H9 (cell line): Measurements from ENCODE around the gene BEND7. TPM values are rescaled to one million over a fixed set of nuclear protein-coding genes. Genes with fewer than 3 reads are reported as not detected.

ENCODE experiments used
- DNase-seq: peaks from one replicate; pipeline ENCODE4 v3.0.0-alpha.2; 2017
- H2AFZ ChIP-seq: one replicate; pipeline ENCODE4 v1.6.1; 2013; ENCODE audit warnings: mild to moderate bottlenecking, low read length, control low read depth, moderate library complexity
- H2AK5ac ChIP-seq: 2 replicates; pipeline ENCODE4 v1.6.1; 2013; ENCODE audit warnings: low read length, control low read depth, mixed read lengths; ENCODE audit not compliant: insufficient read length
- H2BK120ac ChIP-seq: one replicate; pipeline ENCODE4 v1.6.1; 2013; ENCODE audit warnings: low read depth, mild to moderate bottlenecking, low read length, control low read depth, inconsistent platforms; ENCODE audit not compliant: poor library complexity, severe bottlenecking
- H2BK12ac ChIP-seq: 2 replicates; pipeline ENCODE4 v1.6.1; 2013; ENCODE audit warnings: low read length, control low read depth, mixed read lengths, low read depth; ENCODE audit not compliant: insufficient read length
- H2BK15ac ChIP-seq: 2 replicates; pipeline ENCODE4 v1.6.1; 2013; ENCODE audit warnings: low read depth, low read length, control low read depth
- H2BK20ac ChIP-seq: one replicate; pipeline ENCODE4 v1.6.1; 2013; ENCODE audit warnings: low read depth, mild to moderate bottlenecking, low read length, control low read depth, inconsistent platforms; ENCODE audit not compliant: poor library complexity, severe bottlenecking
- H2BK5ac ChIP-seq: 2 replicates; pipeline ENCODE4 v1.6.1; 2013; ENCODE audit warnings: low read length, control low read depth, mixed read lengths; ENCODE audit not compliant: insufficient read length
- H3K14ac ChIP-seq: 2 replicates; pipeline ENCODE4 v1.6.1; 2013; ENCODE audit warnings: low read length, control low read depth; ENCODE audit not compliant: insufficient read depth
- H3K18ac ChIP-seq: 2 replicates; pipeline ENCODE4 v1.6.1; 2013; ENCODE audit warnings: low read depth, mild to moderate bottlenecking, mixed read lengths, low read length, control low read depth; ENCODE audit not compliant: insufficient read length
- H3K23ac ChIP-seq: 2 replicates; pipeline ENCODE4 v1.6.1; 2013; ENCODE audit warnings: low read length, control low read depth, mixed read lengths, low read depth; ENCODE audit not compliant: insufficient read length
- H3K23me2 ChIP-seq: 2 replicates; pipeline ENCODE4 v1.6.1; 2013; ENCODE audit warnings: low read depth, mild to moderate bottlenecking, mixed read lengths, low read length, control low read depth; ENCODE audit not compliant: insufficient read length, poor library complexity, severe bottlenecking
- H3K27ac ChIP-seq: 2 replicates; pipeline ENCODE4 v1.5.1; 2013; ENCODE audit warnings: low read length, control low read depth, mixed read lengths, low read depth; ENCODE audit not compliant: insufficient read length
- H3K27me3 ChIP-seq: 2 replicates; pipeline ENCODE4 v1.6.1; 2013; ENCODE audit warnings: low read length, control low read depth, inconsistent platforms; ENCODE audit not compliant: insufficient read depth
- H3K4ac ChIP-seq: 2 replicates; pipeline ENCODE4 v1.6.1; 2013; ENCODE audit warnings: low read depth, mild to moderate bottlenecking, control low read depth, inconsistent platforms, low read length, moderate library complexity
- H3K4me1 ChIP-seq: 2 replicates; pipeline ENCODE4 v1.6.1; 2013; ENCODE audit warnings: low read length, control low read depth, inconsistent platforms; ENCODE audit not compliant: insufficient read depth
- H3K4me2 ChIP-seq: 2 replicates; pipeline ENCODE4 v1.6.1; 2013; ENCODE audit warnings: low read length, control low read depth, mixed read lengths; ENCODE audit not compliant: insufficient read length, insufficient read depth
- H3K56ac ChIP-seq: 2 replicates; pipeline ENCODE4 v1.6.1; 2013; ENCODE audit warnings: low read depth, mild to moderate bottlenecking, mixed read lengths, low read length, control low read depth; ENCODE audit not compliant: insufficient read length
- H3K79me1 ChIP-seq: 2 replicates; pipeline ENCODE4 v1.6.1; 2013; ENCODE audit warnings: low read depth, mild to moderate bottlenecking, moderate library complexity, low read length, control low read depth, inconsistent platforms; ENCODE audit not compliant: insufficient read depth, poor library complexity, severe bottlenecking
- H3K79me2 ChIP-seq: 2 replicates; pipeline ENCODE4 v1.6.1; 2013; ENCODE audit warnings: low read length, control low read depth, inconsistent platforms; ENCODE audit not compliant: insufficient read depth
- H3K9ac ChIP-seq: 2 replicates; pipeline ENCODE4 v1.6.1; 2013; ENCODE audit warnings: low read length, control low read depth, mixed read lengths; ENCODE audit not compliant: insufficient read length; ENCODE audit errors: extremely low read depth
- H3K9me3 ChIP-seq: one replicate; pipeline ENCODE4 v1.6.1; 2013; ENCODE audit warnings: low read depth, low read length, inconsistent platforms; ENCODE audit not compliant: control insufficient read depth
- H3T11ph ChIP-seq: one replicate; pipeline ENCODE4 v1.6.1; 2013; ENCODE audit warnings: mild to moderate bottlenecking, low read length, control low read depth, inconsistent platforms
- H4K20me1 ChIP-seq: one replicate; pipeline ENCODE4 v1.6.1; 2013; ENCODE audit not compliant: control insufficient read depth, insufficient read length, insufficient read depth
- H4K5ac ChIP-seq: 2 replicates; pipeline ENCODE4 v1.6.1; 2013; ENCODE audit warnings: low read depth, mild to moderate bottlenecking, mixed read lengths, low read length, control low read depth; ENCODE audit not compliant: insufficient read length
- H4K8ac ChIP-seq: replicated peaks from 2 replicates; pipeline ENCODE4 v1.6.1; 2013; ENCODE audit warnings: low read length, control low read depth, mixed read lengths, low read depth; ENCODE audit not compliant: insufficient read length
- H4K91ac ChIP-seq: 2 replicates; pipeline ENCODE4 v1.6.1; 2013; ENCODE audit warnings: low read depth, mild to moderate bottlenecking, moderate library complexity, mixed read lengths, low read length, control low read depth; ENCODE audit not compliant: insufficient read length
- H3K27ac Mint-ChIP-seq, 3 experiments: 2 replicates in 2 of 3; 3 replicates in 1 of 3; pipeline ENCODE4 v1.8.0; 2020 to 2021; ENCODE audit warnings: mixed read lengths in 3 of 3, mild to moderate bottlenecking in 1 of 3, moderate library complexity in 1 of 3
- H3K27me3 Mint-ChIP-seq: 2 replicates; pipeline ENCODE4 v1.8.0; 2021; ENCODE audit warnings: low read depth, mild to moderate bottlenecking, moderate library complexity, mixed read lengths
- H3K36me3 Mint-ChIP-seq, 3 experiments: 2 replicates in 2 of 3; 3 replicates in 1 of 3; pipeline ENCODE4 v1.8.0; 2020 to 2021; ENCODE audit warnings: low read depth in 3 of 3, mixed read lengths in 3 of 3; ENCODE audit not compliant: insufficient read depth in 1 of 3
- H3K4me1 Mint-ChIP-seq, 2 experiments: 2 replicates each; pipeline ENCODE4 v1.8.0; 2020; ENCODE audit warnings: mixed read lengths in 2 of 2
- H3K4me3 Mint-ChIP-seq, 2 experiments: 2 replicates in 1 of 2; 3 replicates in 1 of 2; pipeline ENCODE4 v1.8.0; 2020 to 2021; ENCODE audit warnings: mild to moderate bottlenecking in 2 of 2, mixed read lengths in 2 of 2, moderate library complexity in 1 of 2
- H3K9me3 Mint-ChIP-seq, 2 experiments: 2 replicates in 1 of 2; 3 replicates in 1 of 2; pipeline ENCODE4 v1.8.0; 2020; ENCODE audit warnings: mild to moderate bottlenecking in 2 of 2, mixed read lengths in 2 of 2, moderate library complexity in 1 of 2
- CTCF ChIP-seq: fragments of 200-600 bp; sonication (generic); conservative IDR thresholded peaks from 3 replicates; pipeline ENCODE4 v1.8.0; 2021; ENCODE audit warnings: antibody characterized with exemption, mild to moderate bottlenecking
- WGBS: extraction: QIAGEN DNeasy Blood & Tissue Kit; methylation state at CpG from one replicate; pipeline ENCODE4 v1.1.7; 2013; ENCODE audit warnings: missing lambda C conversion rate, low lambda C conversion rate, mixed read lengths; ENCODE audit not compliant: insufficient read length; ENCODE audit errors: extremely low coverage; 5-methylcytosine and 5-hydroxymethylcytosine counted together
- total RNA-seq: library from RNA; stranded (reverse); gene quantifications from 2 replicates; pipeline ENCODE4 v1.2.1, GENCODE V29; 2021

BEND7 gene
- total RNA-seq, 1 experiment from 2014 or later: 17.7 TPM

- Histone ChIP-seq H3K27me3 (no peaks in the 10 kb centered on the region), H3K56ac (no peak overlapping the region), H2AFZ (no peak overlapping the region), H2BK120ac (no peak overlapping the region), H4K5ac (no peak overlapping the region), H3K18ac (no peak overlapping the region), H2AK5ac (no peak overlapping the region), H3K14ac (no peak overlapping the region), H2BK20ac (no peak overlapping the region), H3K79me1 (no peaks in the 10 kb centered on the region), H4K8ac (no peak overlapping the region), H3T11ph (no peak overlapping the region), H3K4me1 (no peaks in the 10 kb centered on the region), H3K23me2 (no peaks in the 10 kb centered on the region), H4K91ac (no peak overlapping the region), H3K9me3 (no peaks in the 10 kb centered on the region), H3K9ac (no peak overlapping the region), H3K4me2 (no peak overlapping the region), H2BK5ac (no peak overlapping the region), H4K20me1 (no peaks in the 10 kb centered on the region), H2BK12ac (no peak overlapping the region), H3K23ac (no peak overlapping the region), H3K79me2 (no peaks in the 10 kb centered on the region), H3K4ac (no peak overlapping the region), H3K27ac (no peak overlapping the region), H2BK15ac (no peak overlapping the region)
- no peak for TF ChIP-seq CTCF
- Mint-ChIP-seq H3K36me3 (no peaks in the 10 kb centered on the region), H3K4me3 (no peak overlapping the region), H3K4me1 (no peaks in the 10 kb centered on the region), H3K27ac (no peak overlapping the region), H3K9me3 (no peaks in the 10 kb centered on the region), H3K27me3 (peaks cover 16% of the 10 kb centered on the region)
- DNase-seq: no peak
- WGBS: no CpG with 5 or more reads among the region's 4 CpGs
Measured at GRCh38 chr10:13573960-13574359, 45.1 kb upstream of the BEND7 start.
